ENCODE measurements around the gene MYH7. TPM values are rescaled to one million over a fixed set of nuclear protein-coding genes. Genes with fewer than 3 reads are reported as not detected.

The MYH7 gene
- total RNA-seq, 2 donors from 2014 or later: not detected

DNA sequence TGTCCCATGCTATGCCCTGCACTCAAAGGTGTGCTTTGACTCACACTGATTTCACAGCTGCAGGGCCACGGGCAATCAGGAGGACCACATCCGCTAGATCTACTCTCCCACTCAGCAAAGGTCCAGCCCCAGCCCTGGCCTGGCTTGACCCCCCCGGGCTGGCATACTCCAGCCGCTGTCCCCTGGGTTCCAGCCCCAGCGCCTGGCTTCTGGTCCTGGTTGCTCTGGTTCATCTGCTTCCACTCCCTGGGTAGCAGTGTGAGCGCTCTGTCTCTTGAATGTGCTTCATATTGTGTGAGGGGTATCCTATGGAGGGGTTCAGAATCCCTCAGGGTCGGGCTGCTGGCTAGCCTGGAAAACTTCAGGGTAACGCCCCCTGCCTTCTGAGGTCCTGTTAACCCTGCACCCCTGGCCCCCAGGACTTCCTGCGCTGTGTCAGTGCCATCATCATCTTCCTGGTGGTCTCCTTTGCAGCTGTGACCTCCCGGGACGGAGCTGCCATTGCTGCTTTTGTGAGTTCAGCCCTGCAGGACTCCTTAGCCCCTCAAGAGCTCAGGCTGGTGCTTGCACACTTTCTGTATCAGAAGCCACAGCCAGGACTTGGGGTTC, 56.7 kb downstream of the MYH7 start:
- Mint-ChIP-seq H3K4me1 (ENCODE audit: low read depth in 2 of 2) (no peaks in the 10 kb centered on the region), H3K27ac (no peak overlapping the region), H3K4me3 (no peak overlapping the region), H3K9me3 (no peaks in the 10 kb centered on the region), H3K27me3 (peaks cover 0 to 2% of the 10 kb centered on the region in 2 donors), H3K36me3 (no peaks in the 10 kb centered on the region)
- DNase-seq (ENCODE audit: low spot score) (no peak), ATAC-seq (no peak)

DNA sequence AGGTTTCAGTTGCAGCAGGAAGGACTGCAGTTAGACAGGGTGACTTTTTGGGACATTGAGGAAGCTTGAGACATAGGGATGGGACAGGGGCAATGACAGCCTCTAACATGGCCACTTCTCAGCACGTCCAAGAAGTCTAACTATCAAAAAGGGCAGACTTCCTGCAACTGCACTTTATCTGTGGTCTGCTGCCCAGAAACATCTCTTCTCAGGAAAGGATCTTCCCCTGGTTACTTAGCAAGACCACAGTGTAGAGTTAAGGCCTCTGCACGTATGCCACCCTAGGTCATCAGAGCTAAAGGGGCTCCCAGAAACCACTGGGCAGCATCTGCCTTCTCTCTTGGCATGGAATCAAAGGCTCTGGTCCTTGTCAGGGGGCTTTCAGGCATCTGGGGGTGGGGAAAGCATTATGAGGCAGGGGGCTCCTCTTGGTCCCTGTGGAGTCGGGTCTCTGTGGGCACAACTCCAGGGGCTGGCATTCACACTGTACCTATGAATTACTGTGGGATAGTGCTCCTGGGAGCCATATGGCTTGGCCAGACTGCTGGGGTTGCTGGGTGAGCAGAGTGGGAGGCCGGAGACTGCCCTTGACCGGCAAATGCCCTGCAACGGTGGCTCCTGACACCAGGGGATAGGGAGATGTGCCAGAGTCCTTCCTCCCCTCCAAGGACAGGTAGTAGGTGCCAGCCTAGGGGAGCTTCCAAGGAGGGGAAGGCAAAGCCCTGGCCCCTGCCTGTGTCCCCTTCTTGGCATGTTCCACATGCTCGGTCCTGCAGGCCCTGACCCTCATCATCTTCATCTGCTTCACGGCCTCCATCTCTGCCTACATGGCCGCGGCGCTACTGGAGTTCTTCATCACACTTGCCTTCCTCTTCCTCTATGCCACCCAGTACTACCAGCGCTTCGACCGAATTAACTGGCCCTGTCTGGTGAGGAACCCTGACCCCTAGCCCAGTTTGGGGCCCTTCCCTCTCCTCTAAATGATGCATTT, 57.6 kb downstream of the MYH7 start:
- peaks cover 0 to 2% of the 10 kb centered on the region in 2 donors for H3K27me3 Mint-ChIP-seq
- H3K4me1 Mint-ChIP-seq (ENCODE audit: low read depth in 2 of 2): no peaks in the 10 kb centered on the region
- H3K4me3 Mint-ChIP-seq: no peak overlapping the region
- ATAC-seq (no peak), DNase-seq (ENCODE audit: low spot score) (no peak)
- H3K9me3 Mint-ChIP-seq: no peaks in the 10 kb centered on the region
- H3K27ac Mint-ChIP-seq: no peak overlapping the region
- no peaks in the 10 kb centered on the region for H3K36me3 Mint-ChIP-seq

DNA sequence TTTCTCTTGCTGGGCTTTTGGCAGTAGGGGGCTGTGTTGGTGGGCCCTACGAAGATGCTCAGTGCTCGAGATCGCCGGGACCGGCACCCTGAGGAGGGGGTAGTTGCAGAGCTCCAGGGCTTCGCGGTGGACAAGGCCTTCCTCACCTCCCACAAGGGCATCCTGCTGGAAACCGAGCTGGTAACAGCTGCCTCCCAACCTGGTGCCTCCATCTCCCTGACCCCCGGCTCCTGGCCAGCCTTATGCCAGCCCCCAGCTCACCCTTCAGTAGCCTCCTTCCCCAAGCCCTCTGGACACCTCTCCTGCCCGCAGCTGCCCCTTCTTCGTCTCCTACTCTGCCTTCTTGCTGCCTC, 58.3 kb downstream of the MYH7 start:
- H3K4me1 Mint-ChIP-seq (ENCODE audit: low read depth in 2 of 2): no peaks in the 10 kb centered on the region
- H3K4me3 Mint-ChIP-seq: no peak overlapping the region
- no peaks in the 10 kb centered on the region for H3K9me3 Mint-ChIP-seq
- no peak overlapping the region for H3K27ac Mint-ChIP-seq
- peaks cover 0 to 2% of the 10 kb centered on the region in 2 donors for H3K27me3 Mint-ChIP-seq
- DNase-seq (ENCODE audit: low spot score) (no peak), ATAC-seq (no peak)
- H3K36me3 Mint-ChIP-seq: no peaks in the 10 kb centered on the region

DNA sequence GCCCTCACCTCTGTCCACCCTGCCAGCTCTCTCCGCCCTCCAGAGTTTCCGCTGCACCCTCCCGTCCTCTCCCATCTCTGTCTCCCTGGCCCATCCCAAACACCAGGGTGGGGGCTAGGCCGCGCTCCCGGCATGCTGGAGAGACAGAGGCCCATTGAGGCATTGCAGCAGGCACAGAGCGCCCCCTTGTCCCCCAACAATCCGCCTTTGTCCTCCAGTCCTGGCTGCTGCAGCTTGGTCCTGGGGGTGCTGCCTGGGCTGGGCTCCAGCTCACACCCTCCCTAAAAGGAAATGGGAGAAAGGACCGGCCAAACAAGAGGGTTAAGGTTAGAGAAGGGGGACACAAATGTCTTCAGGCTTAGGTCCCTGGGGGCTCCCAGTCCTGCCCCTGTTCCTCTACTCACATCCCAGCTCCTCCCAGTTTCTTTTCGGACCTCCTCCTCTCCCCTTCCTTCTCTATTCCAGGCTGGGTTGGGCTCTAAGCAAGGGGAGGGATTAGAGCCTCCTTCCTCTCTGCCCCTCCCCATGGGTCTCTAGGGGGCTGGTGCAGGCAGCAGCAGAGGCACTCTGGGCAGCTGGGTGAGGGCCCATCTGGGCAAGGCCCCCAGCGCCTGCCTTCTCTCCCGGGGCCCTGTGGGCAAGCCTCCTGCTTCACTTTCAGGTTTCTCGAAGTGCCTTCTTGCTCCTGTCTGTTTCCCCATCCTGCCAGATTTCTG, 58.8 kb downstream of the MYH7 start, which contains the start of gene CMTM5:
CMTM5 (plus strand) TSS at position 565 of the 716 bp plus-strand sequence. CDS start 206 bp downstream, outside the sequence.
- H3K36me3 Mint-ChIP-seq: no peaks in the 10 kb centered on the region

DNA sequence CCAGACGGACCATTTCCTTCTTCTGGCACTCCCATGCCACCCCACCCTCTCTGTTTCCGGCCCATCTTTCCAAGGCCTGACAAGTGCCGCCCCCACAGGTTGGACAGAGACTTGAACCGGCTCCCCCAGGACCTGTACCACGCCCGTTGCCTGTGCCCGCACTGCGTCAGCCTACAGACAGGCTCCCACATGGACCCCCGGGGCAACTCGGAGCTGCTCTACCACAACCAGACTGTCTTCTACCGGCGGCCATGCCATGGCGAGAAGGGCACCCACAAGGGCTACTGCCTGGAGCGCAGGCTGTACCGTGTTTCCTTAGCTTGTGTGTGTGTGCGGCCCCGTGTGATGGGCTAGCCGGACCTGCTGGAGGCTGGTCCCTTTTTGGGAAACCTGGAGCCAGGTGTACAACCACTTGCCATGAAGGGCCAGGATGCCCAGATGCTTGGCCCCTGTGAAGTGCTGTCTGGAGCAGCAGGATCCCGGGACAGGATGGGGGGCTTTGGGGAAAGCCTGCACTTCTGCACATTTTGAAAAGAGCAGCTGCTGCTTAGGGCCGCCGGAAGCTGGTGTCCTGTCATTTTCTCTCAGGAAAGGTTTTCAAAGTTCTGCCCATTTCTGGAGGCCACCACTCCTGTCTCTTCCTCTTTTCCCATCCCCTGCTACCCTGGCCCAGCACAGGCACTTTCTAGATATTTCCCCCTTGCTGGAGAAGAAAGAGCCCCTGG, 59.8 kb downstream of the MYH7 start:
- Mint-ChIP-seq H3K27ac (no peak overlapping the region), H3K4me3 (no peak overlapping the region), H3K36me3 (no peaks in the 10 kb centered on the region), H3K4me1 (ENCODE audit: low read depth in 2 of 2) (no peaks in the 10 kb centered on the region), H3K27me3 (peaks cover 0 to 2% of the 10 kb centered on the region in 2 donors), H3K9me3 (no peaks in the 10 kb centered on the region)
- ATAC-seq: no peak
- no peak for DNase-seq (ENCODE audit: low spot score)

More for the DNA sequence above, 58.8 kb downstream of the MYH7 start, which contains the start of gene CMTM5:
- Mint-ChIP-seq H3K4me3 (no peak within 1 kb of the TSS), H3K4me1 (ENCODE audit: low read depth in 2 of 2) (no peaks in the 10 kb centered on the region), H3K27ac (no peak within 1 kb of the TSS), H3K27me3 (peaks cover 0 to 2% of the 10 kb centered on the region in 2 donors), H3K9me3 (no peaks in the 10 kb centered on the region)
- DNase-seq (ENCODE audit: low spot score) (no peak), ATAC-seq (no peak)

DNA sequence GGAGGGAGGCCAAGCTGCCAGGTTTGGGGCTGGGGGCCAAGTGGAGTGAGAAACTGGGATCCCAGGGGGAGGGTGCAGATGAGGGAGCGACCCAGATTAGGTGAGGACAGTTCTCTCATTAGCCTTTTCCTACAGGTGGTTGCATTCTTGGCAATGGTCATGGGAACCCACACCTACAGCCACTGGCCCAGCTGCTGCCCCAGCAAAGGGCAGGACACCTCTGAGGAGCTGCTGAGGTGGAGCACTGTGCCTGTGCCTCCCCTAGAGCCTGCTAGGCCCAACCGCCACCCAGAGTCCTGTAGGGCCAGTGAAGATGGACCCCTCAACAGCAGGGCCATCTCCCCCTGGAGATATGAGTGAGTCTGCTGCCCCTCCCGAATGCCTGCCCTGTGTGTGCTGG, 62.4 kb downstream of the MYH7 start:
- Mint-ChIP-seq H3K4me3 (no peak overlapping the region), H3K27me3 (peaks cover 11 to 15% of the 10 kb centered on the region in 2 donors), H3K27ac (no peak overlapping the region), H3K4me1 (ENCODE audit: low read depth in 2 of 2) (no peaks in the 10 kb centered on the region), H3K36me3 (no peaks in the 10 kb centered on the region), H3K9me3 (no peaks in the 10 kb centered on the region)
- DNase-seq (ENCODE audit: low spot score) (no peak), ATAC-seq (no peak)

DNA sequence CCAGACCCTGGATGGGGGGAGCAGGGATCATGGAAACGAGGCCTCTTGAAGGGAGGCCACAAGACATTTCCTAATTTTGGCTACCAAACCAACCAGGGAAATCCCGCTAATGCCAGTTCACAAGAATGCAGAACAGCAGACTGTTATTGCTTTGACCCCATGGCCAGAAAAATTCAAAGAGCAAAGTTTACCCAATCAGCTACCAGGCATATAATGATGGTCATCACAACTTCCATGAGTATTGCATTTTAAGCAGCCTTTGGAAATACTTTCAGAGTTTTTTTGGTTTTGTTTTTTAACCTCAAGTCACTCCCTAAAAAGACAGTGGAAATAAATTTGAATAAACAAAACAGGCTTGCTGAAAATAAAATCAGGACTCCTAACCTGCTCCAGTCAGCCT, 63.0 kb downstream of the MYH7 start, which contains the start of gene IL25:
IL25 (plus strand) TSS at position 301 of the 400 bp plus-strand sequence.
- no peak within 1 kb of the TSS for H3K27ac Mint-ChIP-seq
- peaks cover 14 to 19% of the 10 kb centered on the region in 2 donors for H3K27me3 Mint-ChIP-seq
- DNase-seq (ENCODE audit: low spot score): no peak
- H3K36me3 Mint-ChIP-seq: no peaks in the 10 kb centered on the region
- H3K4me1 Mint-ChIP-seq (ENCODE audit: low read depth in 2 of 2): no peaks in the 10 kb centered on the region
- H3K9me3 Mint-ChIP-seq: no peaks in the 10 kb centered on the region
- H3K4me3 Mint-ChIP-seq: no peak within 1 kb of the TSS
- ATAC-seq: no peak

DNA sequence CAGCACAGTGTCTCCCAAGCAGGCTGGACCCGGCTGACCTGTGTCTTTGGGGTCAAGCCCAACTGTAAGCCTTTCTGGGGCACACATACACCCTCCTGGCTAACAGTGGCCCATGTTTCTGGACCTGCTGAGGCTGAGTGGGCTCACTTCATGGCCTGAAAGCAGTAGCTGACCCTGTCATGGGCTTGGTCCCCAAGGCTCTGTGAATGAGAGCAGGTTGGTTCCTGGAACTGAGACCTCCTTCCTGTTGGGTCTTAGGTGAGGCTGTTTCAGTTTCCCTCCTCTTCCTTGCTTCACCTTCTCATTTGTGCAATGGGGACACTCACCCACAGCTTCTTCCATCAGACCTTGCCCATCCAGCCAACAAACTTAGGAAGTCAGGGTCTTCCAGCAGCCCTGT, 63.6 kb downstream of the MYH7 start:
- Mint-ChIP-seq H3K4me3 (no peak overlapping the region), H3K4me1 (ENCODE audit: low read depth in 2 of 2) (no peaks in the 10 kb centered on the region), H3K27ac (no peak overlapping the region), H3K36me3 (no peaks in the 10 kb centered on the region), H3K9me3 (no peaks in the 10 kb centered on the region), H3K27me3 (peaks cover 19 to 25% of the 10 kb centered on the region in 2 donors)
- DNase-seq (ENCODE audit: low spot score) (no peak), ATAC-seq (no peak)

DNA sequence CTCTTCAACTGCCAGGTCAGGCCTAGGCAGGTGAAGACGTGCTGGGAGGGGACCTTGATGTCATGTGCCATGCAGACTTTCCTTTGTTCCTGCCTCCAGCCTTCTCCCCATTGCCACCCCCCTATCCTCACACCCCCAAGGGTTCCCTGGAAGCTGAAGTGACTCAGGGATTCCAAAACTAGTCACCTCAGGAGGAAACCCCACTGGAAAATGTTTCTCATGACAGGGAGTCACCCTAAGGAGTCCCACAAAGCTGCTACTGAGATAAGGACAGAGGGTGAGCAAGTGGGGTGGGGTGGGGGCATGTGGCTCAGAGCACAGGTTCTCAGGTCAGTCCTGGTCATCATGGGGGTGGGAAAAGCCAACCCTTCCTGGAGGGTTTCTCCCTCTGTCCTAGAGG, 65.2 kb downstream of the MYH7 start:
- peak in 1 of 2 donors; percentile 17 for ATAC-seq

DNA sequence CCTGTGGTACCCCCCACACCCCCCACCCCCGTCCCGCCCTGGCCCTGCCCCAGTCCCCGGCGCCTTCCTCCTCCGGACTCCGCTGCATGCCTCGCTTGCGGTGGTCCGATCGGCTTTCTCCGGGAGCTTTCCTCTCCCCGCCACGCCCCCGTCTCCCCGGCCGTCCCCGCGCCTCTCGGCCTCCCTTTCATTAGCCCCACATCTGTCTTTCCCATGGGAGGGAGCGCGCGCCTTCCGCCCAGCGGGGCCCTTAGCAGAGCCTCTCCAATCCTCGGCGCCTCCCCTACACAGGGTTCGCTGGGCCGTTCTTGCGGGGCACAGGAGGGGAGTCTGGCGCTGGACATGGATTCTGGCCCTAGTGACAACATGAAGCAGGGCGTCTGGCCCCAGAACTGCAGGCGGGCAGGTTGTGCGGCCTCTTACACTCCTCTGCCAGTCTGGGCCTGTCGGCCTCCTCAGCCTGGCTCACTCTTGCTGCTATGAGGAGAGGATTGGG, 69.0 kb downstream of the MYH7 start:
- H3K36me3 Mint-ChIP-seq: no peaks in the 10 kb centered on the region
- no peaks in the 10 kb centered on the region for H3K9me3 Mint-ChIP-seq
- no peak overlapping the region for H3K4me3 Mint-ChIP-seq
- DNase-seq (ENCODE audit: low spot score) (no peak), ATAC-seq (no peak)
- no peaks in the 10 kb centered on the region for H3K4me1 Mint-ChIP-seq (ENCODE audit: low read depth in 2 of 2)
- no peak overlapping the region for H3K27ac Mint-ChIP-seq
- peaks cover 40 to 41% of the 10 kb centered on the region in 2 donors for H3K27me3 Mint-ChIP-seq

More for the DNA sequence above, 65.2 kb downstream of the MYH7 start:
- Mint-ChIP-seq H3K27me3 (peaks cover 24 to 30% of the 10 kb centered on the region in 2 donors), H3K36me3 (no peaks in the 10 kb centered on the region), H3K27ac (no peak overlapping the region), H3K4me3 (no peak overlapping the region), H3K9me3 (no peaks in the 10 kb centered on the region), H3K4me1 (ENCODE audit: low read depth in 2 of 2) (no peaks in the 10 kb centered on the region)
- no peak for DNase-seq (ENCODE audit: low spot score)

DNA sequence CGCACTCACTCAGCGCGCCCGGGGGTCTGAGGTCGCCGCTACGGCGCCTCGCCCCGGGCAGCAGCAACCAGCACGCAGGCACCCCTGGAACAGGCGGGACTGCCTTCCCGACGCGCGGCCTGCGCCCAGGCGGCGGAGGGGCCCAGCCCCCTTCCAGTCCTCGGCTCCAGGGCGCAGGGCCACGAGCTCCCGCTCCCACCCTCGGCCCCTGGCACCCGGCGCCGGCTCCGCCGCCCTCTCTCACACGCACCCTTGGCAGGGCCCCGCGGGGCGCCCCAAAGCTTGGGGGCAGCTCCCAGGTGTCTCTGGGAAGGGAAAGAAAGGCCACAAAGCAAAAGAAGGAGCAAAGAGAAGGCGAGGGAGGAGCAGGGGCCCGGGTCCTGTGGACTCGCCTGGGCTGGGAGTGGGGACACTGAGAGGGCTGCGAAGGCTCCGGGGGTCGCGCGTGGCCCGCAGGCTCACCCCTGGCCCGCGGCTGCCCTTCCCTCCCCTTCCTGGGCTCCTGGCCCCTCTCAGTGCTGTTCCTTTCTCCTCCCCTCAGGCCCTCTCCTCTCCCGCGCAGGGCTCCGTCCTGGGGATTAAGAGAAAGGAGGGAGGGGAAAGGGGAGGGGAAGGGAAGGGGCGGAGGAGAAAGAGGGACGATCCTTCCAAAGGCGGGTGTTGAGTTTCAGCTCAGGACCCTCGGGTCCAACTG, 69.6 kb downstream of the MYH7 start:
- no peaks in the 10 kb centered on the region for H3K36me3 Mint-ChIP-seq
- H3K27me3 Mint-ChIP-seq: peaks cover 43 to 47% of the 10 kb centered on the region in 2 donors
- no peaks in the 10 kb centered on the region for H3K4me1 Mint-ChIP-seq (ENCODE audit: low read depth in 2 of 2)
- ATAC-seq: no peak
- no peak overlapping the region for H3K27ac Mint-ChIP-seq
- DNase-seq (ENCODE audit: low spot score): no peak
- no peaks in the 10 kb centered on the region for H3K9me3 Mint-ChIP-seq
- no peak overlapping the region for H3K4me3 Mint-ChIP-seq

DNA sequence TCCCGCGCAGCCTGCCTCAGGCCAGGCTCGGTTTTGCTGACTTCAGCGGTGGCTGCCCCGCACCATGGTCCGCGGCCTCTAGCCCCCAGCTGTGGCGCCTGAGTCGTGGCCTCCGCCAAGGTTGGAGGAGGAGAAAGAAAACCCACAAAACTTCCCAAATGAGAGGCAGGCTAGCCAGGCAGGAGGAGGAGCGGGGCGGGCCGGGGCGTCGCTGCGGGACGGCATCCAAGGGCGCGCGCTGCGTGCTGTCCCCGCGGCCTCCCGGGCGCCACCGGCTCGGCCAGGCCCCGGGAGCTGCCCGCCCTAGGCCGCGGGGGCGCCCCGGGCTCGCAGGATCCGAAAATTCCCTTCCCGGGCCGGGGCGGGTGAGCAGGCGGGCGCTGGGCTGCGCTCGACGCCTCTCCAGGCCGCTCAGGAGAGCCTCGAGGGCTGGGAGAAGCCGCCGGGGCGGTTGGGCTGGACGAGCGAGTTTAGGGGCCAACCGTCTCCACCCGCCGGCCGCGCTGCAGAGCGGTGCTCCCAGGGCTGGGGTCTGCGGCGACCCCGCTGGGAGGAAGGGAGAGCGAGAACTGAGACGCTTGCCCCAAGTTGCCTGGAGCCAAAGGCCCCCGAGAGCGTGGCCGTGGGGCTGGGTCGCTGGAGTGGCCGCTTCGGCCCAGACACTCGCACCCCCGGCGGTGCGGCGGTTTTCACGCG, 70.3 kb downstream of the MYH7 start, which contains the start of gene EFS:
EFS (minus strand) TSS at position 137 of the 696 bp plus-strand sequence. CDS start 147 bp downstream, outside the sequence.
- Mint-ChIP-seq H3K4me1 (ENCODE audit: low read depth in 2 of 2) (no peaks in the 10 kb centered on the region), H3K36me3 (no peaks in the 10 kb centered on the region), H3K9me3 (no peaks in the 10 kb centered on the region), H3K27me3 (peaks cover 44 to 50% of the 10 kb centered on the region in 2 donors), H3K27ac (no peak within 1 kb of the TSS), H3K4me3 (no peak within 1 kb of the TSS)
- DNase-seq (ENCODE audit: low spot score) (no peak), ATAC-seq (no peak)
